Cerebellar cortex (tissue), 1 donor: ENCODE measurements around the gene ELFN1.

Experiments
- DNase-seq: peaks from one replicate; pipeline ENCODE4 v3.0.0-alpha.2; 2015; ENCODE audit warnings: low spot score

Gene ELFN1

DNA sequence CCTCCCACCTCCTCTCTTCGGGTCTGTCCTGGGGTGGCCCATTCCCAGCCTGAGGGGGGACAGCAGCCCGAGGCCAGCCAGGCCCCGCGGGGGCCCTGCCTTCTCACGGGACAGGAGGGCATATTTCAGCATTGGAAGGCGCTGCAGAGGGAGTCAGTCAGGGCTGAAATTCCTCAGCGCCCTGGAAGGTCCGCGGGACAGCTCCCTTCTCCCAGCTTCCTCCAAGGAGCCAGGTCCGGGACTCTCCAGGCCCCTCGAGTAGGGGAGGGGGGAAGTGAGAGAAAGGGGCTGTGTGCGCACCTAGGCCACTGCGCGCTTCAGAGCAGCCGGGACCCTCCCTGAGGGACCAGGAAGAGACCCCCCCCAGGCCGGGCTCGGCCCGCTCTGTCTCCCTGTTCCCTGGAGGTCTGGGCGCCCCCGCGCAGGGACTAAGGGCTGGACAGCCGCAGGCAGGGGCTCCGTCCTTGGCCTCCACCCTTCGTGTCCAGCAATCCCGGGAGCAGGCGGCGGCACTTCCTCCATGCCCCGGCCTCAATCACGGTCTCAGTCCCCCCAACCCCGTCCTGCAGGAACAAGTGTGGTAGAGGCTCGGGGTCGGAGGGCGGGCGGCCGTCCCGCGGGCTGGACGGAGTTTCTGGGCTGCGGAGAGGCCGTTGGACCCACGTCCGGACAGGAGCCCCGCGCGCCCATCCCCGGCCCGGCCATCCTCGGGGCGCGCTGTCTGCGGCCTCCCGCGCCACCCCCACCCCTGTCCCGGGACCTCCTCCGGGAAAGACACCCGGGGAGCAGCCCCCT is 6.0 kb upstream of the ELFN1 start:
- DNase-seq = no peak

DNA sequence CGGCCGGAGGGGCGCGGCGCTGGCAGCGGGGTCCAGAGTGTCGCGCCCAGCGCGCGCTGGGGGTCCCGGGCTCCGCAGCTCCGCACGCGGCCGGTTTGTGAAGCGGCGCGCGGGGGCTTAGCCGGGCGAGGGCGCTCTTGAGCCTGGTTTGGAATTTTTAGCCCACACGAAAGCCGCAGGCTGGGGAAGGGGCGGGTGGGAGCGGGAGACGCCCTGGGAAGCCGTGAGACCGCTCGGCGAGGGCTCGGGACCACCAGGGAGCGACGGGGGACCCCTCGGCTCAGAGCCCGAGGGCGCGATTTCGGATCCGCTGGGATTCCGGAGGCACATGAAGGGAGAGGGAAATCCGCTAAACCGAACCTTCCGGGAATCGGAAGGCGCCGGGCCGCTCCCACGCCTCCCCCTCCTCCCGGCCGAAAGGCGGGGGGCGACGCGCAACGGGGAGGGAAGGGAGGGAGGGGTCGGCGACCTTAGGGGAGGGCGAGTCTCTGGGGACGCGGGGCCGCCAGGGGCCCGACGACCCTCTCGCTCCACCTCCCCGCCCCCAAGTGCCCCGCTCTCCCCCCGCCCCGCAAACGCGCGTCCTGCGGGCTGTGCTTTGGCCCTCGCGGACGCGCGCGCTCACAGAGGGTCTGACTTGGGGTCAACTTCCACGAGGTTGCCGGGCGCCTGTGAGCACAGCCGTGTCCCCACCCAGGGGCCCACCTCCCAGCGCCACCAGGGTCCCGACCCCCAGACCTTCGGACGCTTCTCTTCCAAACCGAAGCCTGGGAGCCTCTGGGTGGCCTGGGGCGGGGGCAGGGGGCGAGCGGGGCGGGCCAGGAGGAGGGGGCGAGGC is 5.1 kb upstream of the ELFN1 start:
- DNase-seq = peak; percentile 36

DNA sequence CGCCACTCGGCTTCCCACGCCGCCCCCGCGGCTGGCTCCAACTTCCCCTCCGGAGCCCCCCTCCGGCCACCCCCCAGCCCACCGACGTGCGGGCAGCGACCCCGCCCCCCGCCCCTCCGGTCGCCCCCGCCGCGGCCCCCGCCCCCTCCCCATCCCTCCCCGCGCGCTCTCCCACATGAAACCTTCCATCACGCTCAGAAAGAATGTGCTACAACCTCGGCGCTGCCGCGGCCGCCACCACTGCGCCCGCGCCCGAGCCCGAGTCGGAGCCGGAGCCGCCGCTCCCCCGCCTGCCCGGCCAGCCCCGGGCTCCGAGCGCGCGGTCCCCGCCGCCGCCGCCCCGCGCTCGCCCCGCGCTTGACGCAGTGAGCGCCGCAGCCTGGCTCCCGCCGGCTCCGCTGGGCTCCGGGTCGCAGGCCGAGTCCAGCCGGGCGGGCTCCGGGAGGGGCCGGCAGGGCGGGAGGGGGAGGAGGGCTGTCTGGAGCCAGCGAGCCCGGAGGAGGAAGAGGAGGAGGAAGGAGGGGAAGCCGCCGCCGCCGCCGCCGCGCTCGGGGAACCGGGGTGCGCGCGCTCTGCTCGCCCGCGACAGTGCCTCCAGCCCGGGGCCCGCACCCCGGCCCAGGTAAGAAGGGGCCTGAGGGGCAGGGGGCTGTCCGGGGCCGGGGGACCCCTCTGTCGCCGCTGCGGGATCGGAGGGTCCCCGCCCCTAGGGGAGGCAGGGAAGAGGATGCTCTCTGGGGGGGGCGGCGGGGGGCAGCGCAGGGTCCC is 4.3 kb upstream of the ELFN1 start:
- DNase-seq = no peak

DNA sequence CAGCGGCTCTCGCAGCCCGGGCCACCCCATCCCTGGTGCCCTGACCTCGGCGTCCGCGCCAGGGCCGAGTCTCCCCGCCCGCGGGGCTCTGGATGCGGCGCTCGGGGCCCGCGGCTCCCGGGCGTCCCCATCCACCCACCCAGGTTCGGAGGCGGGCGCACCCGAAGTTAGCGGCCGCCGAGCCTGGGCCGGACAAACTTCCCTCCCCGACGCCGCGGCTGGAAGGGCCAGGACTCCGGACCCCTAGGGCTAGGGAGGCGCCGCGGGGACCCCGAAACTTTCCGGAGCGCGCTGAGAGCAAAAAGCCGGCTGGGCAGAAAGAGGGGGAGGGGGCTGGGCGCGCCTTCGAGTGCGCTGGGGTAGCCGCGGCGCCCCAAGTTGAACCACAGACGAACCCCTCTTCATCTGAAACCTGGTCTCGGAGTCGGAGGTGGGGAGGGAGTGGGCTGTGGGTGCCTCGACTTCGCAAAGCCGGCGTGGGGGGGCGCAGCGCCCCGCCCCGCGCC is 3.7 kb upstream of the ELFN1 start:
- DNase-seq = no peak

DNA sequence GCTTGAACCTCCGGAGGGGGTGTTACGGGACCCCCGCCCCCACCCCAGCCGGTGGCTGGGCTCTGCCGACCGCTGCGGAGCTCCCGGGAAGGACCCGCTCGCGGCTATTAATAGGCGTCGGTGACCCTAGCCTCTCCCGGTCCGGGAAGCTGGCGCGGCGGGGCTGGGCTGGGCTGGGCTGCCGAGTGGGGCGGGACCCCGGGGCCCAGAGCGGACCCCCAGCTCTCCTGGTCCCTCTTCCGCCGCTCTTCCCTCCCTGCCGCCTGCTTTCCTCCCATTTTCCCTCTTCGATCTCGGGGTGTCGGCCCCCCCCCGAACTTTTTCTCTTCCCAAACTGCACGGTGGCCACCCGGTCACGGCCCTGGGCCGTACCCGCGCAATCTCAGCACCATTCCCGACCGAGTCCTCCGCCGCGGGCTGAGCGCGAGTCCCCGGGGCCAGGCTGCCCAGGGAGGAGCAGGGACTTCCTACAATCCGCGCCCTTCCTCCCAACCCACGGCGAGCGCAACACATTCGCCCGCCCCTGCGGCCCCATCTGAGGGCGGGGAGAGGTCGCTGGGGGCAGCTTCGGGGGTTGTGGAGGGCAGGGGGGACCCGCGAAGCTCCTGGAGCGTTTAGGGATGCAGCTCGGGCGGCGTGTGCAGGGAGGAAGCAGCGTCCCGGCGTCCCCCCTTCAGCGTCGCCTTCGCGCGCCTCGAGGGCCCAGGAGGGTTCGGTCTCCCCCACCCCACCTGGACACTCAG is 3.1 kb upstream of the ELFN1 start:
- DNase-seq = no peak

DNA sequence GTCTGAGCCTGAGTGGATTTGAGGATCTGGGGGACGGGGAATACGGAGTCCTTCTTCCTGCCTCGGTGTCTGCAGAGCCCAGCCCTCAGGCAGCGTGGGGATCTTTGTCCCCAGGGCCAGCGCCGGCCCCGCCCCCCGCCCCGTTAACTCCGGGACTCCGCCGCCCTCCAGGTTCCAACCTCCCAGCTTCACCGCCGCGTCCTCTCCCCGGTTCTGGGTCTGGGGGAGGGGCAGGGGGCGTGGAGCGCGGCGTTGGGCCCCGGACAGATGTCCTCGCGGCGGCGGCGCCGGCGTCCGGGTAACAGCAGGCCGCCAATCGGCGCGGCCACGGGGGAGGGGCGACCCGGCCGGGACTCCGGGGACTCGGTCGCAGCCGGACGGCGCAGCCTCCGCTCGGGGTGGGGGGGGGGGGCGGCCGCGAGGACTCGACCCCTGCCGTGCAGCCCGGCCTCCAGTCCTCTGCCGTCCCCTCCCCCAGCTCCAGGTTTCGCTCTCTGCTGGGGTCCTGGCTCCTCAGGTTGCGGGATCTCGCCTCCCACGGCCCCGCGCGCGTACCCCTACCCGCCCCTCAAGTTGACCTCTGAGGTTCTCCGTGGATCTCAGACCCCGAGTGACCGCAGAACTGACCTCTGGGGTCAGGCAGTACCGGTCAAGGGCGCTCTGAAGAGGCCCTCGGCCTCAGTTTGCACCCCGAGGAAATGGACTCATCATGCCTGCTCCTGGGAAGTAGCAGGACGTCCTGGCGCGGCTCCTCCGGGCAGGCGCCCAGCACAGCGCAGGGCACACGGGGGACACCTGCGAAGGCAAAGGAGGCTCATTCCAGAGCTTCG is 2.3 kb upstream of the ELFN1 start:
- DNase-seq = no peak

DNA sequence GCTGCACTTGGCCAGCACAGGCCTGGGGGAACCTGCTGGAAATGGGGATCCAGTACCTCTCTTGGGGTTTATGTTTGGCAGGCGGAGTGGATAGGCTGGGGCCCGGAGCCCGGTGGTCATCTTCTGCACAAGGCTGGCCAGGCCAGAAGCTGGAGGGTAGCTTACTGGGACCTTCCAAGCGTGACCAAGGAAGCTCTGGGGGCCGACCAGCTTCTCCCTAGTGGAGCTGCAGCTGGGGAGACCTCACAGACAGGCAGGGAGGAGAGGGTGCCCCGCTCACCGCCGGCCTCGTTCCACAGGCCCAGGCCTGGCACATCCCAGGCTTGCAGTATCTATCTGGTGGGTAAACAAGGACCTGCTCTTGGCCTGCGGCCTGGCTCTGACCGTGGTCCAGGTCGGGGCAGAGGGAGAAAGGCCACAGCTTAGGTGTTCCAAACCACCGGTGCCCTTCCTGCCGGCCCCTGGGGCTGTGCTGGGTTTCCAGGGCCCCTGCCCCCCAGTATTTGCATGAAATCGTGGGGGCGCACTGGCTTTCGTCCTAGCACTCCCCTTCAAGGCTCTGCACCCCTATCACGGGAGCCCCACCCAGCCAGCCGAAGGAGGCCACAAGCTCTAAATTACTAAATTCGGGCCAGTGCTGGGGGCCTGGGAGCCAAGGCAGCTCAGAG is 1.5 kb upstream of the ELFN1 start:
- no peak for DNase-seq

GRCh38 chr7:1669064-1669951 is 769 bp upstream of the ELFN1 start:
- peak; percentile 54 for DNase-seq

GRCh38 chr7:1670894-1671593 is 967 bp downstream of the ELFN1 start:
- no peak for DNase-seq

GRCh38 chr7:1671594-1672451 is 1.7 kb downstream of the ELFN1 start:
- no peak for DNase-seq

- DNase-seq = no peak
Observed at GRCh38 chr7:1672851-1673486, 2.9 kb downstream of the ELFN1 start.

DNA sequence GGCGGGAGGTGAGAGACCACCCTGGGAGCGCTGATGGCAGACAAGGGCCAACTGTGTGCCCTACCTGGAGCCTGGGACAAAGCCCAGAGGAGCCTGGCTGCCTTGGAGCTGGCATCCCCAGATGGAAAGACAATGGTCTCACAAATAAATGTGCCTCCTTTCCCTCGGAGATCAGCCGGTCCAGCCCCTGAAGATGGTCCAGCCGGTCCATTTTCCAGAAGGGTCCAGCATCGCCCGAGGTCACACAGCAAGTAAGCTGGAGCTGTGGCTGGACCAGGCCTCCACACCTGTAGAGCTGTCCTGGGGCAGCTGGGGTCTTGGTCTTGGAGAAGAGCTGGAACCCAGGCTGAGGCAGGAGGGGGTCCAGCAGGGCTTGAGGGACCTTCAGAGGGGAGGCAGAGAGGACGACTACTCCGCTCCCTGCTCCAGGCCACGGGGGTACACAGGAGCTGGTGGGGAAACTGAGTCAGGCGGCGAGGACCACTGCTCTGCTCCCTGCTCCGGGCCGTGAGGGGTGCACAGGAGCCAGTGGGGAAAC is 3.6 kb downstream of the ELFN1 start:
- no peak for DNase-seq

DNA sequence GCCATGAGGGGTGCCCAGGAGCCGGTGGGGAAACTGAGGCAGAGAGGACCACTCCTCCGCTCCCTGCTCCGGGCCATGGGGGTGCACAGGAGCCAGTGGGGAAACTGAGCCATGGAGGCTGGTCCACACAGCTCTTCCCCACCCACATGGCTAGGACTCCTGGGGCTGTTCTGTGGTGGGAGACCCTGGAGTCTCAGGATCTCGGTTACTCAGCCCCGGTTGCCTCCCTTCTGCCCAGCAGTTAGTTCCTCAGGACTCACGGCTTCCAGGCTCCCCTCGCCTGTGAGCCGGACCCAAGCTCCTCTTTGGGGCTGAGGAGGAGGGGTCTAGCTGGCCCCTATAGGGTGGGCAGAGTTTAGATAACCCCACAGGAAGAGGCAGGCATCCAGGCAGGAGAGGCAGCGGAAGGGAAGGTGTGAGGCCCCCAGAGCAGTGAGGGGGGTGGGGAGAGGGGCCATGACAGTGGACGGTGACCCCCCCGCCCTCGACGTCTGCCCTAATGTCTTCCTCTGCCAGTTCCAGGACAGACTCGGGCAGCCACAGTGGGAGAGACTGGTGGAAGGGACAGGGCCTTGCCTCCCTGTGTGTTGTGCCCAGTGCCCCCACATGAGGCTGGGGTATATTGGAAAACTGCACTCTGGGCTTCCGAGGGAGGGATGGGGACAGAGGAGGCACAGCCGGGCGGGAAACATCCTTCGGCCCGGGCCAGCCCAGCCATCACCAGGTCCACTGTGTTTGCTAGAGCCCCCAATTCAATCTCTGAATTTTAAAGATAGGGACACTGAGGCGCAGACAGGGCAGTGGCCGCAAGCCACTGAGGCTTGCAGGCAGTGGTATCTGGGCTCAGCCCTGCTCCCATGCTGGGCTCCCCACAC is 4.3 kb downstream of the ELFN1 start:
- DNase-seq = no peak

DNA sequence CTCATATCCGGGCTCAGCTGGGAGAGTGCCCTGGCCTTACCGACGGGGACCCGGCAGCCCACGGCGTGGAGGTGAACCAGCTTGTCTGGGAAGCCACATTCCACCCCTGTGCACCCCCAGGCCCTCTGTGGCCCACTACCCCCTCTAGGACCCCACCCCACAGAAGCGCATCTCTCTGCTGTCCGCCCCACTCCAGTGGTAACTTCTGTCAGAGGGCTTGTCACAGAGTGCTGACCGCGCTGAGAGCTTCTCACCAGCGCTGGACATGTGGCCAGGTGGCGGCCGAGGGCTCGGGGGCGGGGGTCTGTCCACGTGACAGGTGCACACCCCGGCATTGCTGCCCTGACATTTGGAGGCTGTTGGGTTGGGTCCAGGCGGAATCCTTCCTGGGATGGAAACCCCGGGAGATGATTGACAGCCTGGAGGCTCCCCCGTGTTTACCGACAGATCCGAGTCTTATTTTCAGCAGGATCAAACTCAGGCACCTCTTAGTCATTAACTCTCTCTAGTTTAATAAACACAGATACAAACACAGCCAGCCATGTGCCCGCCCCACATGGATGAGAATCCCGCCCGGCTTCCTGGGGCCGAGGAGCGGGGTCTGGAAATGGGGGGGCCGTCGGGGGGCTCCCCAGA is 5.1 kb downstream of the ELFN1 start:
- DNase-seq = no peak
